Stimulated activated CD4-positive, alpha-beta T cell treated with anti-CD3 and anti-CD28 coated beads, Interleukin-1b, Interleukin-23, amount 100 ng/mL, for 24 hours (primary cell): ENCODE results near the gene NCMAP.
A peak's percentile ranks its signal among the peaks of the same experiment; 100 is the strongest.
"Not testable (repeated sequence)": the region's sequence is repeated elsewhere in the genome, so short reads cannot be mapped to it uniquely, and the experiment has no call there.

Source experiments
- DNase-seq, 4 experiments: peaks; one replicate each; pipeline ENCODE4 v3.0.0-alpha.2; 2020; ENCODE audit warnings: low read depth in 4 of 4, low spot score in 1 of 4

Gene NCMAP, protein sequence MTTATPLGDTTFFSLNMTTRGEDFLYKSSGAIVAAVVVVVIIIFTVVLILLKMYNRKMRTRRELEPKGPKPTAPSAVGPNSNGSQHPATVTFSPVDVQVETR

DNA sequence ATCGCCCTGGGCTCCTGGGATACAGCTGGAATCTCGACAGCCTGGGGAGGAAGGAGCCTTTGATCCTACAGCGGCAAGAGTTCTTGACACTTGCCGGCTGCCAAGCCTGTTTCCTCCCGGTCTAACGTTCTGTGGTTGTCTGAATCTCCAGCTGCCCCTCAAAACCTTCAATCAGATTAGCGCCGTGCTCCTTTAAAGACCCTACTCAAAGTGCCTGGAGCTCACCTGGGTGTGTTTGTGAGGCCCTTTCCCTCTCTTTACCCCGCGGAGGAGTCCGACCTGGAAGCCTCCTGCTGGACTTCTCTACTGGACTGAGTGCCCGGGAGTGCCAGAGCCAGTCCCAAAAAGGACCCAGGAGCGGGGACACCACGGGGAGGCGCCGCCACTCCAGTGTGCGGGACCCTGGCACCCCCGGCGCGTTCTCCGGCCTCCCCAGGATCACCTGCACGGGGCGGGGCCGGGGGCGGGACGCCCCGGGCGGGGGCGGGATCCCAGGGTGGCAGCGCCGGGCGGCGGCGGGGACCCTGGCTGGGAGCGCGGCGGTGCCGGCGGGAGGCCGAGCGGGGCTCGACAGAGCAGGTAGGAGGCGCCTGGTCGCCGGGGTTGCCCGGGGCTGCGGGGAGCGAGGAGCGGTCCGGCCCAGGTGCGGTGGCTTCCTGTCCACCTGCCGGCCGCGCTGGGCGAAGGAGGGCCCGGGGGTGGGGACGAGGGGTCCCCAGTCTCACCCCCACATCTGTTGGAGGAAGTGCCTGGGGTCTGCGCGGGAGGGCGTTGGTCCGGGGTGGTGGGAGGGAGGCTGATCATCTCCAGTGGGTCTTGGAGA lies at the start of gene NCMAP:
Gene NCMAP (plus strand): TSS at position 497 of the 823 bp plus-strand sequence. CDS start 39,344 bp downstream, outside the sequence.
- DNase-seq: peak in 1 of 4 experiments; percentile 20

DNA sequence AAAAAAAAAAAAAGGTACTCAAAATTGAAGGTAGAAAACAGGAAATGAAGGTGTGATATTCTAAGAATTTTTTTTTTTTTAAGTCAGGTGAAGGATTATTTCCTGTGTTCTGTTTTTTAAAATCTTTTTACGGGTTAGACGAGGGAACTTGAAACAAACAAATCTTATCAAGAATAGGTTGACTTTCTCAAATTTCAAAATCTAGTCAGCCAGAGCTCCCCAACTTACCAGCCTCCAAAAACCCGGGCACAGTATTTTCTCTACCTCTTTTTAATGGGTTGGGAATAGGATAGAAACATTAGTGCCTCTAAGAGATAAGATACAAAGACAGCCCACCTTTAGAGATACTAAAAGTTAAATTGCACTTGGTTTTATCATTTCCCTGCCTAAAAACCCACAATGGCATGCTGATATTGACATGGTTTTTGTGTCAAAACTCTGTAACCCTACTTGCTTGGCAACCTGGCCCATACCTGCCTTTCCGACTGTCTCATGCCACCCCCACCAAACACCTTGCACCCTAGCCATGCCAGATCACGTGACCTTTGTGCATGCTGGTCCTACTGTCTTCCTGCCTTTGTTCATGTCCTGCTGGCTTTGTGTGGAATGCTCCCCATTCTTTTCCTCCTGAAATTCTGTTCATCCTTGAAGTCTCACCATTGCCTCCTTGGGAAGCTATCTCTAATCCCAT lies 49.1 kb upstream of the NCMAP start:
- no peak for DNase-seq

DNA sequence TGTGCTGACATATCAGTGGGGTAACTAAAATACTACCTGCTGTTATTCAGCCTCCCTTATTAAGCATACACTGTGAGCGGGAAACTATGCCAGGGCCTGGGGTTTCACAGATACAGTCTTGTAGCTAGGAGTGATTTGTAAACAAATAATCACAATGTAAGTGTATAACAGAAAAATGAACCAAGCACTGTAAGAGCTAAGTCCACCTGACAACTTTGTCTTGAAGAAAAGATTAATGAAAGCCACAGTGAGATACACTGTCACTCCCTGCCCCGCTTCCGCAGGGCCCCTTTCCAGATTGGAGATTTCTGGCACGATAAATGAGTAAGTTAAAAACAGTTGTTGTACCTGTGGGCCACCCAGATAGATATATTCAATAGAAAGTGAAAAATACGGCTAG lies 48.5 kb upstream of the NCMAP start:
- DNase-seq: no peak

DNA sequence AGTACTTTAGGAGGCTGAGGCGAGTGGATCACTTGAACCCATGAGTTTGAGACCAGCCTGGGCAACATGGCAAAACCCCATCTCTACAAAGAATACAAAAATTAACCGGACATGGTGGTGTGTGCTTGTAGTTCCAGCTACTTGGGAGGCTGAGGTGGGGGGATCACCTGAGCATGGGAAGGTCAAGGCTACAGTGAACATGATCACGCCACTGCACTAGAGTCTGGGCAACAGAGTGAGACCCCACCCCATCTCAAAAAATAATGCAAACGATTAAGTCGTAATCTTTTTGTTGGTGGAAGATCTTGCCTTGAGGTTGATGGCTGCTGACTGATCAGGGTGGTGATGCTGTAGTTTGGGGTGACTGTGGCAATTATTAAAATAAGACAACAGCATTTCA lies 47.0 kb upstream of the NCMAP start:
- DNase-seq: no peak

DNA sequence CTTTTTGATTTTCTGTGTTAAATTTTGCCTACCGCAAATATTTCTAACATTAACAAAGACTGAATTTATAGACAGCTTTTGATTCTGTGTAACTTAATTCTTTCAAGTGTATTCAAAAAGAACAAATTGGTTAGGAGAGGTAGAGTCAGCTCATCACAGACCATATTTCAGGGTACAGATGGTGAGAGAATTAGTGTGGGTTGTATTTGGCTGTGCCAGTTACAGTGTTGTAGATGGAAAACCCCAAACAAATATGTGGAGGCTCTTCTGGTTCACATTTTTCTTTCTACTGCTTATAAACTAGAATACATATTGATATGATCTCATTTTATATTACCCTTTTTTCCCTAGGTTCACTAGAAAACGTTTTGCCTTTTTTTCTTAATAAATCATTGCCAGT lies 42.2 kb upstream of the NCMAP start:
- DNase-seq: no peak

DNA sequence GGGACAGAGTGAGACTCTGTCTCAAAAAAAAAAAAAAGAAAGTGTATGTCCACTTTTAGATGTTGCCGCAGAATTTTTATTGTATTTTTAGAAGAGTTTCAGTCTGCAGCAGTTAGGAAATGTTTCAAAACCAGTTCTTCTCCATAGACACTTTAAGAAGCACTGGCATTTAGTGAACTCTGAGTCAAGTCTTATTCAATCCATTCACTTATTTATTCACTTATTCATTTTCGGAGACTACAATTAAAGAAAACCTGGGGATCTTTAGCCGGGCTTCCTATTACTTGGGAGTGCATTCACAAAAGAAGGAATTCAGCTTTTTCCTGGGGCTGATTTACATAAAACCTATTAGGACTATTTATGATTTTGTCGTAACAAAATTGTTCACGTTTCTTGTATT lies 40.9 kb upstream of the NCMAP start:
- DNase-seq: no peak

DNA sequence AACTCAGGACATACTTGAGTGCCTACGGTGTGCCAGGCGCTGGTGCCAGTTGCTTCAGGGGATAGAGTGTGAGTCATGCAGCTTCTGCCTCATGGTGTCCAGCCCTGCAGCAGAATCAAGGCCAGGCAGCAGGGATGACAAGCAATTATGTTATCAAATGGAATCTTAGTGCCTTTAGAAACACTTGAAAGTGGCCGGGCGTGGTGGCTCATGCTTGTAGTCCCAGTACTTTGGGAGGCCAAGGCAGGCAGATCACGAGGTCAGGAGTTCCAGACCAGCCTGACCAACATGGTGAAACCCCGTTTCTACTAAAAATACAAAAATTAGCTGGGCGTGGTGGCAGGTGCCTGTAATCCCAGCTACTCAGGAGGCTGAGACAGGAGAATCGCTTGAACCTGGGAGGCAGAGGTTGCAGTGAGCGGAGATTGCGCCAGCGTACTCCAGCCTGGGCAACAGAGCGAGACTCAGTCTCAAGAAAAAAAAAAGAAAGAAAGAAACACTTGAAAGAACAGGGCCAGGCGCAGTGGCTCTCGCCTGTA lies 40.1 kb upstream of the NCMAP start:
- not testable (repeated sequence) for DNase-seq

DNA sequence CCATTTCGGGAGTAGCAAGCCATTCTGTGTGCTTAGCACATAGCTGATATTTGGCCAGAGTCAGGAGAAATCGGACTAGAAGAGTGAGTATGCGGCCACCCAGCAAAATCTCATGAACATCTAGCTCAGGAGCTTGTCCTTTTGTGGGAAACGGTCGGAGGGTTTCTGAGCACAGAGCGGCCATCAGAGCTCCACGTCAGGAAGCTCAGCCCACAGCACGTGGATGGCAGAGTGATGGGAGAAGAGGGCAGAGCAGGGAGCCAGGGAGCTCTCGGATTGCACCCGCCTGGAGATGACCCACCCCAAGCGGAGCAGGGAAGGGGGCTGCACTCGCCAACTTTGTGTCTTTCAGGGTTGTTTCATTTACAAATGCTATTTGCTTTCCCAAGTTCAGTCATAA lies 39.4 kb upstream of the NCMAP start:
- DNase-seq: no peak

DNA sequence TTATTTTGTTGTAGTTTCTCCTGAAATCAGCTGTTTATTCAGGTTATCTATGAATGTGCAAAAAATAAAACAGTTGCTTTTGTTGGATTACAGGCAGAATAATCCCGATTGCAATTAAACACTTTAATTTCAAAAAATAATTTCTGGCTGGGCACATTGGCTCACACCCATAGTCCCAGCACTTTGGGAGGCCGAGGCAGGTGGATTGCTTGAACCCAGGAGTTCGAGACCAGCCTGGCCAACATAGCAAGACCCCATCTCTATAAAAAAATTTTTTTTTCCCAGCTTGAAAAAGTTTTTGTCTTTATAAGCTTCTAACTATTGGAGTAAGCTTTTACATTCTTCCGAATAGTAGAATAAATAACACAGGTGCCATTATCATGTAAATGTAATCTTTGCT lies 38.0 kb upstream of the NCMAP start:
- DNase-seq: no peak

DNA sequence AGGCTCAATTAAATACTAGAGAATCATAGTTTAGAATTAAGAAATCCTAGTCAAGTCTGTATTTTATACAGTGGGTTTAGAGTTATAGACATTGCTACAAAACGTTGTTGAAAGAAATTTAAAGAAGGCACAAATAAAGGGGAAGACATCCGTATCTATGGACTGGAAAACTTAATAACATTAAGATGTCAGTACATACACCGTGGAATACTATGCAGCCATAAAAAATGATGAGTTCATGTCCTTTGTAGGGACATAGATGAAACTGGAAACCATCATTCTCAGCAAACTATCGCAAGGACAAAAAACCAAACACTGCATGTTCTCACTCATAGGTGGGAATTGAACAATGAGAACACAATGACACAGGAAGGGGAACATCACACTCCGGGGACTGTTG lies 35.6 kb upstream of the NCMAP start:
- not testable (repeated sequence) for DNase-seq

DNA sequence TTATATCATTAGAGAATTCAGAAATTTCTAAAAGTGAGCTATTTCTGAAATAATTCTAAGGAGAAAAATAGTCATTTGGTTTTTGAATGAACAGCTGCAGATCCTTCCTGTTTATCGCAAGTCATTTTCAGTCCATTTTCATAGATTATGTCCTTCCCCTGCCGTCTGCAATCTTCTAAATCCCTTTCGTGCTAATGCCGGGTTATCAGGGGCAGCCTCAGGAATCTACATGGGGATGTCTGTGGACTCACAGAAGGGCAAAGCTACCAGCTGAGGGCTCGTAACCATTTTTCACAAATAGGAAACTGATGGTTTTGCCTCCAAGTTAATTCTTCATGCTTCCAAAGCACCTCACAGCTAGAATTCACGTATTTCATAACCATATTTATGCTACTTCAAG lies 30.3 kb upstream of the NCMAP start:
- DNase-seq: no peak

DNA sequence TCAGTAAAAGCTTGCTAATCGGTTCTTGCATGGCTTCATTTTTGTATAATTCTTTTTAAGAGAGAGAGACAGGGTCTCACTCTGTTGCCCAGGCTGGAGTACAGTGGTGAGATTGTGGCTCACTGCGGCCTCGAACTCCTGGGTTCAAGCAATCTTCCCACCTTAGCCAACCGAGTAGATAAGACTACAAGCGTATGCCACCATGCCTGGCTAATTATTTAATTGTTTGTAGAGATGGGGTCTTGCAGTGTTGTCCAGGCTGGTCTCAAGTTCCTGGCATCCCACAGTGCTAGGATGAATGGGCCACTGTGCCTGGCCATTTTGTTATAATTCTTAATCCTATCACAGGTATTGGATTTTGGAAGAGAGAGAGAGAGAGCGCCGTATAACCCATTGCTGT lies 29.8 kb upstream of the NCMAP start:
- no peak for DNase-seq

DNA sequence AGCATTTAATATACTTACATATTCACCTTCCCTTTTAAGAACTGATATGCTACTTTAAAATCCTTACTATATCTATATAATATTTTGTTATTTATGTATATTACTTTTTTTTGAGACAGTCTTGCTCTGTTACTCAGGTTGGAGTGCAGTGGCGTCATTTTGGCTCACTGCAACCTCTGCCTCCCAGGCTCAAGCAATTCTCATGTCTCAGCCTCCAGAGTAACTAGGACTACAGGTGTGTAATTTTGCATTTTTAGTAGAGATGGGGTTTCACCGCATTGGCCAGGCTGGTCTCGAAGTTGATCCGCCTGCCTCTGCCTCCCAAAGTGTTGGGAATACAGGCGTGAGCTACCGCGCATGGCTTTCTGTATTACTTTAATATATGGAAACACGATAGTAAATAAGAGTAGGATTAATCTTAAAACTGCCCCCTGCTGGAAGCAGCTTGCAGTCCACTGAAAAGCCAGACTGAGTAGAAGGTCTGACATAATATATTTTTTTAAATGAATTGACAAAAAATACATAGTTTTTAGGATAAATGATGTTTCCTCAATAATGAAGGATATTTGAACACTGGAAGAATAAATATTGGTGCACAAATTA lies 28.8 kb upstream of the NCMAP start:
- no peak for DNase-seq

DNA sequence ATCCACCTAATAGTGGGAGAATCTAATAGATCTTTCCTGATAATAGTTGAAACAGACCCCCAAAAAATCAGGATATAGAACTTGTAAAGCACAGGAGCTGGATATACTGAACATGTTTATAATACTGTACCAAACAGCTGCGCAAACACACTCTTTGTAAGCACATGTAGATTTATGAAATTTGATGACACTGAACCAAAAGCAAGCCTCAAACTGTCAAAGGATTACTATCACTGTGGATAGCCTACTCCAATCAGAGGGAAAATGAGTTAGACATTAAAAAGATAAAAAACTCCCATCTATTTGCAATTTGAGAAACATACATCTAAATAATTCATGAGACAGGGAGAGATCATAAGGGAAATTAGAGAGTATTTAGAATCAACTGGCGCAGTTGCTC lies 27.1 kb upstream of the NCMAP start:
- no peak for DNase-seq

DNA sequence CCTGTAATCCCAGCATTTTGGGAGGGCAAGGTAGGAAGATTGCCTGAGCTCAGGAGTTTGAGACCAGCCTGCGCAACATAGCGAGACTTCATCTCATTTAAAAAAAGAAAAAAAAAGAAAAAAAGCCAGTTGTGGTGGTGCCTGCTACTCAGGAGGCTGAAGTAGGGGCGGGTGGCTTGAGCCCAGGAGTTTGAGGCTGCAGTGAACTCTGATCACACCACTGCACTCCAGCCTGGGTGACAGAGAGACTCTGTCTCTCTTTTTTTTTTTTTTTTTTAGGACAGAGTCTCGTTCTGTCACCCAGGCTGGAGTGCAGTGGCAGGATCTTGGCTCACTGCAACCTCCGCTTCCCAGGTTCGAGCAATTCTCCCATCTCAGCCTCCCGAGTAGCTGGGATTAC lies 26.6 kb upstream of the NCMAP start:
- DNase-seq: not testable (repeated sequence)

DNA sequence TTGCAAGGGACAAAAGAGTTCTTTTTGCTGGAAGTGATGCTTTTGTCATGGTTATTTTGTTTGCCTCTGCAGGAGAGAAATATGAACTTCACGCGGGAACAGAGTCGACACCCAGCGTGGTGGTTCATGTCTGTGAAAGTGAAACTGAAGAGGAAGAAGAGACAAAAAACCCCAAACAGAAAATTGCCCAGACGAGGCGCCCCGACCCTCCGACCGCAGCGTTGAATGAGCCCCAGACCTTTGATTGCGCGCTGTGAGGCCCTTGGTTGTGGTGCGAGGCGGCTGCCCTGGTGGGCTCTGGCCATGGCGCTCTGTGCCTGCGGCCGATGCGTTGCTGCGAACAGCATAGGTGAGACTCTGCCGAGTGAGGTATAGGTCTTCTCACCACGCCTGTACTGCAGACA lies 20.9 kb upstream of the NCMAP start:
- DNase-seq: peak in 3 of 4 experiments; percentile 47 to 65 (median 53)

DNA sequence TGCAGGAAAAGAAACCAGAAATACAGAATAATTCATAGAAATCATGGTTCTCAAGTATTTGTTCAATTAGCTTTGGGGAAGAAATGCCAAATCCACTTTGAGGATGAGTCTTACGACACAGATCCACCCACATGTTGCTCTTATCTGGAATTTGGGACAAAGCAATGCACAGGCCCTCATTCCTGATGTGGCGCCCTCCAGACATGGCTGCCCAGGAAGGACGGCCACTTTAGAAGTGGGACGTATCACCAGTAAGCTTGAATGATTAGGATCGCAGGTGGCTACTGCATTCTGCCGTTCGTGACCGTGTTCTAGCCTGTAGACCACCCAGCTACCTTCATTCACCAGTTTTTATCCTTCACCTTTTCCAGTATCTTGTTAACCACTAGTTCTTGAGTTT lies 20.1 kb upstream of the NCMAP start:
- DNase-seq: no peak

DNA sequence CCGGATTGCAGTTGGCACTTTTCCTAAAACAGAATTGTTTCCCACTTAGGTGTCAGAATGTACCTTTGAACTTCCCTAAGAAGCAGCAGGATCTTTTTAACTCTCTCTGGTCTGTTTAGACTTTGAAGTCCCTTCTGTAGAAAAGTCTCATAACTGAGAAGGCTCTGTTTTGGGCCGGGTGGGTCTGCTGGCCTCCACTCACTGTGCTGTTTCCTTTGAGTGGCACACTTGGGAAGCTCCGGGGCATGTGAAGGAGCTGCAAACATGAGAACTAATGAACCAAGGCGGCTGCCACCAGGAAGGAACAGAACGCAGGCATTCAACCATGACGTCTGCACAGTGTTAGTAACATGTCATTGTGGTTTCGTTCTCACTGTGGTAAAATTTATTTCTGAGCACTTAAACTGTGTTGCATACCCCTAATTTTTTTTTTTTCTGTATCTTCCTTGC lies 19.5 kb upstream of the NCMAP start:
- peak; percentile 26 to 61 (median 45) for DNase-seq

DNA sequence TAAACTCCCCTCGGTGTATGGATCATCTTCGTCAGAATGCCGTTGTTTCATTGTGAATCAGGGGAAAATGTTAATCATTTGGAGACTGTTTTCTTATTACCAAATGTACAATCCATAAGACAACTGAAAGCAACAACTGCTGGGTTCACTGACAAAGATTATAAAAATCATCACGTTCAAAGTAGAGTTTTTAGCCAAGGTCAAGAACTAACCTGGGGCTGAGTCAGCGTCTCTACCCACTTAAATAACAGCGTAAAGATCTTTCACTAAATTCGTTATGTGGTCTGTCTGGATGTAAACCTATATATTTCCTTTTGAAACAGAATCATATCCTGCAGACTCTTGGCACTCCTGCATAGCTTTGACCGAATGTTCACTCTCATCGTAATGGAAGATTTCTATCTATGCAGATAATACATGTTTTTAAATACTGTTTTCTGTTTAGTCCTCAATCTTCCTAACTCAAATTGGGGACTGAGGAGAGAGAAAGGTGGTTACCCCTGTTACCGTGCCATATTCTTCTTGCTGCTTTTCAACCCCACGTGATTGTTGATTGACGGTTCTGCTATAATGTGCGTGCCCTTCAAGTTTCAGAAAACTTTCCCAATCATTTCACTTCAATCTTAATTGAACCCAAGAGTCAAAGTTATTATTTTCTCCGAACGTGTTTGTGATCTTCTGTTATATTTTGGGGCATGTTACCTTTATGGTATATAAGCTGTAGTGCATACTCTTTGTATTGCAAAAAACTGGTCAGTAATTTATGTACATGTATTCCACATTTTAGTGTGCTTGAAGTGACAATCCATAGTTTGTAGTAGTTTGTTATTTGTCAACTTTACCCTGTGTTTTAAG lies 15.6 kb upstream of the NCMAP start:
- DNase-seq: peak in 1 of 4 experiments; percentile 20

DNA sequence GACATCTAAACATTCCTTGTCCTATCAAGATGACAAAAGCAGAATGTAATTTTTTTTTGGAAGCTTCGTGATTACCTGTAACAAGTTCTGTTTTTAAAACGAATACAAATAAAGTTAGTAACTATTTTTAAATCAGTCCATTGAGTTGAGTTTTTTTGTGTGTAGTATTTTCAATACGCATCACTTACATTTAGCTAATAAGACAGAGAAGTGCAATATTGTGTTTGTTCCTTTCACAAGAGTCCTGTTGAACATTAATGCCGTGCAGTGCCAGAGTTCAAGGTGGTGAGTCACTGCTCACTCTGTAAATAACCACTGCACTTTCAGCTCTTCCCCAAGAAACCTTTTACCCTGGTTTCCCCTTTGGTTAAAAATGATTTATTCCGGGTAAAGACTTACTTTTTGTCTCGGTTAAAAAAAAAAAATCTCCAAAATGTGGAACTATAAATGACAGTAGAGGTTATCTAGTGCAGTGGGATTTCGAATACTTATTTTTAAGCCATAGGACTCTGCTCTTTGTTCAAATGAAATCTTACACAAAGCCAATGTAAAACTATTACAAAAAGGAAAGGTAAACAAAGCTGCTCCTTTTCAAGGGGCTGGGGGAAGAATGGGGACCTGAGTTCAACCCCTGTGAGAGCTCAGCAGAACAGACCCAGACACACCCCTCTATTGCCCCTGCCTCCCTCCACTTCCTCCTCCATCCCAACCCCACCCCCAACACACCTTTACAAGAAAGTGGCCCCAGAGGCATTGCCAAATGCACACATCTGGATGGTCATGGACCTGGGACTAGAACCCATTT lies 14.8 kb upstream of the NCMAP start:
- no peak for DNase-seq
